GM21447 (cell line): Measurements from ENCODE around the gene SEC14L6.
"Not testable (repeated sequence)": the region's sequence is repeated elsewhere in the genome, so short reads cannot be mapped to it uniquely, and the experiment has no call there.

Experiments used
- ATAC-seq: cut with Tn5 transposase; IDR thresholded peaks from one replicate; pipeline ENCODE4 v1.9.1; 2021; ENCODE audit not compliant: unreplicated experiment

SEC14L6 gene

GRCh38 chr22:30546616-30547015 lies at the start of gene SEC14L6:
Gene SEC14L6 (minus strand): TSS chr22:30546741. CDS start chr22:30546682, 59 bp downstream.
- no peak for ATAC-seq

- ATAC-seq: no peak
Observed at GRCh38 chr22:30596199-30596598, 49.7 kb upstream of the SEC14L6 start.

GRCh38 chr22:30592360-30592713 lies 45.8 kb upstream of the SEC14L6 start:
- ATAC-seq: not testable (repeated sequence)

DNA sequence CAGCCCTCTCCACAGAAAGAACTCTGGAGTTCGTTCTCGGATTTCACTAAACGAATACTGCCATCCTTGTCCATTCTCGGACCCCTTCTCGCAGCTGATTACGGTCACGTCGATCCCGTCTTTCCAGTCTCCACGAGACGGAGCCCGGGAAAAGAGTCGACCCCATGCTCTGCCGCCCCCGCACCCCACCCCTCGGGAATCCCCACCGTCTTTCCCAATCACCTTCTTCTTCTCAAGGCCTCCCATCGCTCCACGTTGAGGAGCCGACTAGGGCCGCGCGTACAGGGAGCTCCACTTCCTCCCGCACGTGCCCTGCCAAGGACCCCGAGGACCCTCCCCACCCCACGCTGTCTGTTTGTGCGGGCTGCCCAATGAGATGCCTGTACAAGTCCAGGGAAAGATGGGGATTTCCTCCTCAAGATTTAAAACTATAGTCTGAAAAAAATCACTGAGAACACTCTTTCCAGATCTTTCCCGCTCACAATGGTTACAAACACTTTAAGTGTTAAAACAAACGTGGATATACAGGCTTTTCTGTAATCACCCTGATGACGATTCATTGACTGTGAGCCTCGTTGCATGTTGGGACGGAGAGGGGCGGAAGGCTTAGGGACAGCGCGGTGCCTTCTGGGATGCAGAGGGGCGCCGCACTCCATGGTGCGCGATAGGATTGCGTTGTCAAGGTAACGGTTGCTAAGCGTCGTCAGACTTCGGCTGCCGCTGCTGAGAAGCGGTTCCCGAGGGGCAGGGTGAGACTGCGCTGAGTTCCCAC lies 45.2 kb upstream of the SEC14L6 start, which contains the start of gene PES1:
Gene PES1, minus strand, starts transcription at position 323 of the 772 bp plus-strand sequence. Its CDS starts 77 bp downstream, at position 246.
- ATAC-seq: peak; percentile 94

- ATAC-seq: no peak
Observed at GRCh38 chr22:30591191-30591587, 44.6 kb upstream of the SEC14L6 start.

DNA sequence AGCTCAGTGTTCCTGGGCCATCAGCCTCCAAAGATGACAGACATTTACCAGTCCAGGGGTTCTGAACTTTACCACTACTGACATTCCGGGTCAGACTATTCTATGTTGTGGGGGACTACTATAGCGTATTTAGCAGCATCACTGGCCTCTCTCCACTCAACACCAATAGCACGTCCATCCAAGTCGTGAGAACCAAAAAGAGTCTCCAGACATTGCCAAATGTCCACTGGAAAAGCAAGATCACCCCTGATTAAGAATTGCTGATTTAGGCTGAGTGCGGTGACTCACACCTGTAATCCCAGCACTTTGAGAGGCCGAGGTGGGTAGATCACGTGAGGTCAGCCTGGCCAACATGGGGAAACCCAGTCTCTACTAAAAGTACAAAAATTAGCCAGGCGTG lies 39.9 kb upstream of the SEC14L6 start:
- no peak for ATAC-seq

- no peak for ATAC-seq
Observed at GRCh38 chr22:30584441-30584840, 37.9 kb upstream of the SEC14L6 start.

- ATAC-seq: no peak
Observed at GRCh38 chr22:30582788-30583545, 36.4 kb upstream of the SEC14L6 start.

DNA sequence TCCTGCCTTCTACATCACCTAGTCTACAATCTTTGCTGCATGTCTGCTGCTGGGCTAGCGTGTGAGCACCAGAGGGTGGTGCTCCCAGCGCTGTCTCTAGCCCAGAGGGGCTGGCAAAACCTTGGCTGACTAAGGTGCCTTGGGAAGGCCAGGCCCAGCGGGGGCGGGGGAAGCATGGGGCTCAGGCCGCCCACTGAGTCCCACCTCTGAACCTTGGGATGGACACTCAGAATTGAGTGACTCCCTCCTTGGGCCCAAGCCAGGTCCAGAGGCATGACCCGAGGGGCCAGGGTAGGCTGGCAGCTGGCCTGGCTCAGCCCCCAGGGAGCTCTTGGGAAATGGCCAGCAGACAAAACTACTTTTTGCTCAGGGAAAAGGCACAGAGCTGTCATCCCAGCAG lies 35.5 kb upstream of the SEC14L6 start:
- ATAC-seq: no peak

DNA sequence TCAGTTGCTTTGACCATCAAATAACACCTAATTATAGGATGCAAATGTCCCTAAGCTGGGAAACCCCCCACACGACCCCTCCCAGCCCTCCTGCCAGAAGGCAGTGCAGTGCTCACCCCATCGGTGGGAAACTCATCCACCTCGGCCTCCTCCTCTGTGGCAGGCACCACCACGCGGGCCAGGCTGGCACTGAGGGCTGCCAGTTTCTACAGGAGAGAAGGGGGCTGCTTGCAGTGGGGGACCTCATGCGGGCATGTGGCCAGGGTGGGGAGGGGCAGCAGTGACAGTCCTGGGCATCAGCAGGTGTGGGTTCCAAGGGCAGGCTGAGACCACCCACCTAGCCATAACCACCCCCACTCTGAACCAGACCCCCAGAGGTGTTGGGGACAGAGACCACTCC lies 34.4 kb upstream of the SEC14L6 start:
- ATAC-seq: no peak

GRCh38 chr22:30578481-30578880 lies 31.9 kb upstream of the SEC14L6 start:
- no peak for ATAC-seq

DNA sequence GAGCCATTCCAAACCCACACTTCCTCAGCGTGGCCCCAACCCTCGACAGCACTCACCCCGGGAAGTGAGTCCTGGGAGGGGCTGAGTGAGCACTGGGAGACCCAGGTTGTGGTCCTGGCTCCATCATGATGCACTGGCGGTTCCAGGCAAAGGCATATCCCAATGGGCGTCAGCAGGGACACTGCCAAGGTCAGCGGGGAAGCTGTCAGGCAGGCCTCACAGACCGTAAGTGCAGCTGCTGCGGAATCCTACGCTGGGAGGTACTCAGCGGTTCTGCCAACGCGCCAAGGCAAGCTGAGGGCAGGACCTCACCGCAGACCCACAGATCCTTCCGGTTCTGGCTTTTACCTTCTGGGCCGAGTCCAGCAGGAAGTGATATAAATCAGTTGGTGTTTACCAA lies 29.3 kb upstream of the SEC14L6 start:
- ATAC-seq: no peak

DNA sequence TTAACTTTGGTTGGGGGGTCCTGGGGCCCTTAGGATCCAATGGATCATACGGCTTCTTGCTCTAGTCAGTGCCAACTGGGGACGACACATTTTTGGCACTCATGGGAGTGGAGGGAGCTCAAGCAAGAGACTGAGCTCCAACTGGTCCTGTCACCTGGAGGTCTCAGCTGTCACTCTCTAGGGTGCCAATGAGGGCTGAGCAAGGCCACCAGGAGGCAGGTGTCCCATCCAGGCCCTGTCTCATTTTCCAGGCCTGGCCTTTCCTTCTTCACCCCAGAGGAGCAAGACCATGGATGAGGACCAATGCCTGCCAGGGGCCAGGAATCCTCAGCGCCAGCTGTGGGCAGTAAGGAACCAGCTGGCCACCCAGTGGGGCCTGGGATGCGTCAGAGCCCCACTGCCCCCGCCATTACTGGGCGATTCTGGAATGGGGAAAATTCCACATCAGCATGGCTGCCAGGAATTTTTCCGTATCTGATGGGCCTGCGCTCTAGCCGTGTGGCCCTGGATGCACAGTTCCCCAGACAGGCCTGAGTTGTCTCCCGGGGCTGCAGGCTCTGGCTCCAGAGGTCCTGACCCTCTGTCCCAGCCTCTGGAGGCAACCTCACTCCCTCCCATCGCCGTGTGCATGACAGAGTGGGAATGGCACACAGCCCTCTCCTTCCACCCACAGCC lies 28.6 kb upstream of the SEC14L6 start:
- no peak for ATAC-seq

DNA sequence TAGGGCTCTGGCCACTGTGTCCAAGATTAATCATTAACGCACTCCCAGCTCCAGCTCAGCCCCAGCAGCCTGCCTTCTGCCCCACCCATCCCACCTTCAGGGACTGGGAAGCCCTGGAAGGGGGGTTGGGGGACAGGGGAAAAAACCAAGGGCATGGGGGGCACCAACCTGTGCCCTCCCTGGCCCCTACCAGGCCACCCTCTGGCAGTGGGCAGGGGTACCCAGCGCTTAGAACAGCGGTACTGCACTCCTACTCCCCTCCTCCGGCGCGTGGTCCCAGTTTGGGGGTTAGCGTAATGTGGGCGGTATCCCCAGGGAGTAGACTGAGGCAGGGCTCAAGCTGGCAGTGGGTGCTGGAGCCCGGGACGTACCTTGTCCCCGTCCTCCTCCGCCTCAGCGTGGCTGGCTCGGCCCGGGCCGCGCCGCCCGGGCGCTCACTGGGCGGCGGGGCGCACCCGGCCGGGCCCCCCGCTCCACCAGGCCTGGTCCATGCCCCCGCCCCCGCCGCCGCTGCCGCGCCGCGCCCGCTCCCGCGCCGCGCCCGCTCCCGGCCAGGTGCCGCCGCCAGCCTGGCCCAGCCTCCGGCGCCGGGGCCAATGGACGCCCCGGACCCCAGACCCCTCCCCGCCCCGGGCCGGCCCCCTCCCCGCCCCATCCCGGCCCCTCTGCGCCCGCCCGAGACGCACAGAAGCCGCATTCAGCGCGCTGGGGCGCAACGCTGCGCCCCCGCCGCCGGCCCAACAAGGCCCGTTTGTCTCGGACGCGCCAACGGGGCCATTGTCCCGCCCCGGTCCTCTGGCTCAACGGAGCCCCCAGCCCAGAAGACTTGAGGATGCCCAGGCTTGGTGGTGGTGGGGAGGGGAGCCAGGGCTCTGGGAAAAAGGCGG lies 27.8 kb upstream of the SEC14L6 start, which contains the start of gene GAL3ST1:
Gene GAL3ST1, minus strand, starts transcription at position 571 of the 887 bp plus-strand sequence. CDS start 17,273 bp downstream, outside the sequence.
- no peak for ATAC-seq

DNA sequence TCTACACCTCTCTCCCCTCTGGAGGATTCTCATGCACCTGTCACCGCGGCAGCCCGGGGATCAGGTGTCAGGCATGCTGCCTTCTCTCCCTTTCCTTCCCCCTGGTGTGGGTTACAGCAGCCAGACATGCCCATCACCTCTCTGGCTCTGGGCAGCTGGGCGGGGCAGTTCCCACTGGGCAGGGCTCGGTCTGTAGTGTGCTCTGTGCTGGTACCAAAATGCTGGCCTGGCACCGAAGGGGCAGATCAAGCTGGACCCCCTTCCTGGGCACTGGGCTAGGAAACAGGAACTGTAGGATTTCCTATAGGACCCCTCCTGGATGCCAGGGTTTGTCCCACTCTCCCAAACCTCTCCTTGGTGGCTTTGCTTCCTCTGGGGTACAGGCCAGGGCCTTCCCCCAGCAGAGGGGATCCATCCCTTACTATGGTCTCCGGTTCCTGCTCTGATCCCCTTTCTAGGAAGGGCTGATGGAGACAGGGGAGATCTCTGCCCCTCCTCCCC lies 27.1 kb upstream of the SEC14L6 start:
- ATAC-seq: no peak

DNA sequence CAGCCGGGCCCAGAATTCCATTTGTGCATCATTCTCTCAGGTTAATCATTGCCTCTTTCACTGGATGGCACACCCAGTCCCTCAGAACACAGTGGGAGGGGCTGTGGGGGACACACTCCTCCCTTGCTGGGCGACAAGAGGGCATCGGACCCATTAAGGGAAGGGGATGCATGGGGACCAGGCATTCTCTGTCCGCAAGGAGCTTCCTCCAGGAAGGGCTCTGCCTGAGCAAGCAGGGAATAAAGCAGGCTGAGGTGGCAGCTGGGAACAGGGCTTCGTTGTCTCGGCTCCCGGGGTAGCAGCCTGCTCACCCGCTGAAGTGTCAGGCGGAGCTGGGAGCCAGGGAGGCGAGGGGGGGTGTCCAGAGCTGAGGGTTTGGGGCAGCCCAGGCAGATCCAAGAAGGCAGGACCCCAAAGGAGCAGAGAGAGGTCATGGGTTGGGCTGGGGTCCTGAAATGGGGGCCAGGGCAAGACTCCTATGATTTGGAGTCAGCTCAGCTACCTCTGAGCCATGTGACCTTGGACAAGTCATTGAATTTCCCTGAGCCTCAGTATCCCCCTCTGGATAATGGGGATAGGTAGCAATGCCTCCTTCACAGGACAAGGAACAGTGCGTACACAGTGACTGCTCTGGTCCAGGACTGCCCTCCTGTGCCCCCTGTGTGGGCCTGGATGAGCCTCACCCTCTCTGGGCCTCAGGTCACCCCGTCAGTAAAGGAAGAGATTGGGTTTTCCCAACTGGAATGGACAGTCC lies 26.5 kb upstream of the SEC14L6 start:
- no peak for ATAC-seq

- no peak for ATAC-seq
Observed at GRCh38 chr22:30572210-30572609, 25.7 kb upstream of the SEC14L6 start.

DNA sequence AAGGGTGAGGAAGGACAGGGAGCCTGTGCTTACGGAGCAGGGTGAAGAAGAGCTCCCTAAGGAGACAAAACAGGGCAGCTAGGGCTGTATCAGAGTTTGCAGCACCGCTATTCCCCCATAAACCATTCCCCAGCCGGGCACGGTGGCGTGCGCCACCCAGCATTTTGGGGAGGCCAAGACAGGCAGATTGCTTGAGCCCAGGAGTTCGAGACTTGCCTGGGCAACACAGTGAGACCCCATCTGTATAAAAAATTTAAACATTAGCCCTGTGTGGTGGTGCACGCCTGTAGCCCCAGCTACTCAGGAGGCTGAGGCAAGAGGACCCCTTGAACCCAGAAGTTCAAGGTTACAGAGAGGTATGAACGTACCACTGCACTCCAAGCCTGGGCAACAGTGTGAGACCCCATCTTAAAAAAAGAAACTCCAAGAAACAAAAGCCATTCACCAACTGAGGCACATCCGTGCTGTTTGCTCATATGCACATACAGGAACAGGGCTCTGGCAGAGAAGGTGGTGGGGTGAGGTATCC lies 23.2 kb upstream of the SEC14L6 start:
- ATAC-seq: no peak

- no peak for ATAC-seq
Observed at GRCh38 chr22:30568137-30568805, 21.7 kb upstream of the SEC14L6 start.
